Esophagus mucosa (tissue), 1 donor: Measurements from ENCODE around the gene UTP15. TPM values are rescaled to one million over a fixed set of nuclear protein-coding genes. Genes with fewer than 3 reads are reported as not detected.

Source experiments
- ATAC-seq: fragments of 200-7000 bp; cut with Tn5 transposase; one replicate; pipeline ENCODE4 v1.9.1; 2020
- total RNA-seq: library from RNA; stranded (reverse); gene quantifications from one replicate; pipeline ENCODE4 v1.2.4, GENCODE V29; 2023
- donor health status: DM: yes; HTN: yes; CAD: no.

Gene UTP15
- total RNA-seq, 1 donor from 2014 or later = 16.9 TPM

DNA sequence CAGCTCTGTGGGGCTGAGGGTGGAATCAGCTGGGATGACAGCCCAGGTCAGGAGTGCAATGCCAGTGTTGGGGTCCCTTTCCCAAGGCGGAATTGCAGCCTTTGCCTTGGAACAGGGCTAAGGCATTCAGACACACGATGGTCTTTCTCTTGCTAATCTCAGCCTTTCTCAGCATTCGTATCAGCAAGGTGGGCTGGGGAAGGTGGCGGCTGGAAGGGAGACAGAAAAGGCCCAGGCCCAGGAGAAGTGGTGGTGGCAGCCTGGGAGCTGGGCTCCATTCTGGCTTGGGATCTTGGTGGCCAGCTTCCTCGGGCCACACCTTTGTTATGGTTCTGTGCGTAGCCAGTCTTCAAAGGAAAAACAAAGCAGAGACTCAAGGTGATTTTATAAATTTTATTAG lies 59.3 kb downstream of the UTP15 start:
- no peak for ATAC-seq

DNA sequence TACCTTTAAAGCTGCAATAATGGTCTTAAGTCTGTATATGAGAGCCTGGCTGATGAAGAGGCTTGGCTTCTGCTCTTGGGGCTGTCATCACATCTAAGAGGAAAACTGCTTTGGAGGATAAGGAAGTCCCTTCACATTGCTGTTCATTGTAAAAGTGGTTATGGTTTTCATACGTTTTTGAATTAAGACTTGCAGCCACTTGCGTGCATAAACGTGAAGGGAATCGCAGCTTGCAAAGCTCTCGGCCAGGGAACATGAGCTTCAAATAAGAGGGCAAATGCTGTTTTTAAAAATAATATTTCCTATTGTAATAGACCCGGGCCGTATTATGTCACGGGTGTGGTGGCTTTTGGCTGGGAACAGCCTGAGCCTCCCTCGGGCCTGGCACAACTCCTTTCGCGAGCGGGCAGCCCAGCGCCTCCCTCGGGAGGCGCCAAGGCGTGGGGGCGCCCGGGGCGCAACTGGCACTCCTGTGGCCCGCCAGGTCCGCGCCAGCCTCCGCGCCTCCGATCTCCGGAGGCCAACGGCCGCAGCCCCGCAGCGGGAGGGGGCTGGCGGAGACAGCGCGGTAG lies 59.9 kb downstream of the UTP15 start:
- ATAC-seq = peak; percentile 64

DNA sequence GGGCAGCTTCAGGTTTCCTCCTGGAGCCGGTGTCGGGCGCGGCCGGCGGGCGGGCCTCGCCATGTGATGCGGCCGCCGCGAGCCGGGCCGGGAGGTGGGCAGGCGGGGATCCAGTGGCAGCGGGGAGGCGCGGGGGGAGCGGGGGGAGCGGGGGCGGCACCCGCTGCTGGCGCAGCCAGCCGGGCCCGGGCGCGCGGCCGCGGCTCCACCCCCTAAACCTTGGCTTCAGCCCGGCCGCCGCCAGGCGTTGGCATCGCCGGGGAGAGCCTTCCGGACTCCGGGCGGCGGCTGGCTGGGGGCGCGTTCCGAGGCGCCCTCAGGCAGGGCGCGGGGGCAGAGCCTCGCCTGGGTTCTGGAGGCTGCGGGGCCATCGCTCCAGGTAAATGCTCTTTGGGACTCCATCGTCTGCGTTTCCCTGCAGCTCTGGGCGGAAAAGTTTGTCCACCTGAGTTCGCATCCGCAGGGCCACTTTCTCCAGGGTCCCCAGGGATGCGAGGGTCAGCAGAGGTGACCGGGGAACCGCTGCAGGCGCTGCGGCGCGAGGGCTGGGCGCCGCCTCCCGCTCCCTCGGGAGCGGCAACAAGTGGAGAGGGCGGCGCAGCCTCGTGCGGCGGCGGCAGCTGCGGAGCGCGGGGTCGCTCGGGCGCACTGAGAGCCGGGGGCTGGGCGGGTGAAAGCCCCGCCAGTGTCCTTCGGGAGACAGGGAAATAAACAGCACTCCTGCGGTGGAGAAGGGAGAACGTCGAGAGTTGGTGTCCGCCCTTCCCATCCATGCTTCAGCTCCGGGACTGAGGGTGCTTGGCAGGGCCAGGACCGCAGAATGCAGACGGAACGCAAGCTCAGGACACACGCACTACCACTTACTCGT lies 60.6 kb downstream of the UTP15 start, which contains the start of gene ARHGEF28:
ARHGEF28 (plus strand) TSS at position 253 of the 868 bp plus-strand sequence. CDS start 58,656 bp downstream, outside the sequence.
- peak; percentile 89 for ATAC-seq

DNA sequence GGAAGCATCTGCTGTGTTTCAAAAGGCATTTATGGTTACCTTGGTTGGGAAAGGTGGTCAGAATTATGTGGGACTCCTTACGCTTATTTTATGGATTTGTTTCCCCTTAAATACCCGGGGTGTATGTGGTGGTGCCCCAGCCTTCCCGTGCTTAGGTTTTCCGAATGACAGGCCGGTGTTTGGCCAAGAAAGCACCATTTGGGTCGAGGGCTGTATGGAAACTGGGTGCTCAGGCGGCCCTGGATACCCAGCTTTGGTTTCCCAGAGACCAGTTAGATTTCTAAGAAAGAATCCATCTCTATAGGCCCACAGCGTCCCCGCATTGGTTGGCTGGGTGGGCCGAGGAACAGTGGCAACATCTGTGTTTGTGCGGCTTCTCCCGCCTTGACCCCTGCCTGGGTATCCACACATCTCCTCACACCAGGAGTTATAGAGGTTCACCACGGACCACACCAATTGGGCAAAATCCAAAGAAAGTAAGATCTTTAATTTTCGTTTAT lies 61.3 kb downstream of the UTP15 start:
- no peak for ATAC-seq

DNA sequence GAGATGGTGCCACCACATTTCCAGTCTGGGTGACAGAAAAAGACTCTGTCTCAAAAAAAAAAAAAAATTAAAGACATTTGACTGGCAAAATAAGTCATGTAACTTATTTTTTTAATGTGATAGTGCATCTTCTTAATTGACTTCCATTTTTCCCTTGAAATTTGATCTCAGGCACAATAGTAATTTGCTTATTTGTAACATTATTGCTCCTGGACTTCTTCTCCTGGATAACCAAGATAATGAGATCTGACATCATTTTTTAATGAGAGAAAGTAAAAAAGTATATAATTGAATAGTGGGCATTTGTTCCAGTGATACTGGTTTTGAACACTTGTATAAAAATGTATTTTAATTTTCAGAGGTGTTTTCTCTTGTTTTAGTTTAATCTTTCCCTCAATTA lies 63.9 kb downstream of the UTP15 start:
- no peak for ATAC-seq

DNA sequence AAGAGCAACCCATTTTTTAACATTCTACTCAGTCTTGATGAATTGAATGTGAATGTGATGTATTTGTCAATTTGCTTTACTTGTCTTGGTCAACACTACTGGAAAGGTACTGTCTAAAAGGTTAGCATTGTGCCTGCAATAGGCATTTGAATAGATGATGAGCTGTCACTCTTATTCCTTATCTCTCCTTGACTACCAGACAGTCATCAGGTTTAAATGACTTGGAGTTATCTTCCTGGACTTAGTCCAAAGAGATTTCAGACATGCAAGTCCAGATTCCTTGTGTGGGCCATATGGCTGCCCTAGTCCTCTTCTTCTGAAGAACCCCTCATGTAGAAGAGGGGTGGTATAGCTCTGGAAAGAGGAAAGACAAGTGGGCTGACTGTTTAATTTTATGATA lies 65.2 kb downstream of the UTP15 start:
- no peak for ATAC-seq

DNA sequence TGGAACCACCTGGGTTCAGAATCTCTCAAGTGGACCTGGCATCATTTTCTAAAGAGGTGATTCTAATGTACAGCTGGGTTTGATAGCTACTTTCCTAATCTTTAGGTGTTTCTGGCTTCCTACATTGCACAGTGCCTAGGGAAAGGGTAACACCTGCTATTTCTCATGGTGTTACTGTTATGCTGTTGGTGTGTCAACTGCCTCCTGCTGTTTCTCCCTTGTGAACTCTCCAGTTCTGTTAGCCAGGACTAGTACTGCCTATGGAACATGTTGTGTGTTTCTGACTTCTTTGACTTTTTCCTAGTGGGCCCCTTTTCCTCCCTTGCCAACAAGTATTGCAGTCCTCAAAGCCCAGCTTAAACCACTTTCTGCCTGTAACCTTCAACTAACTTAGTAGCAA lies 66.0 kb downstream of the UTP15 start:
- ATAC-seq = no peak

Other genes starting within 250 kb of the UTP15 start
- 0.88 TPM for gene FOXD1, start 117.0 kb upstream of the UTP15 start, total RNA-seq
- 764 TPM for gene BTF3, start 67.3 kb upstream of the UTP15 start, total RNA-seq
- gene ANKRA2, start 104 bp upstream of the UTP15 start, total RNA-seq = 12.9 TPM
- gene ARHGEF28, start 60.5 kb downstream of the UTP15 start, total RNA-seq = 7.8 TPM